Glomerular endothelial cell (primary cell): ENCODE measurements around the gene TEX13D. TPM values are rescaled to one million over a fixed set of nuclear protein-coding genes. Genes with fewer than 3 reads are reported as not detected.
"Not testable (repeated sequence)": the region's sequence is repeated elsewhere in the genome, so short reads cannot be mapped to it uniquely, and the experiment has no call there.

ENCODE experiments used
- DNase-seq: peaks from one replicate; pipeline ENCODE4 v3.0.0-alpha.2; 2011; ENCODE audit warnings: low read depth, low spot score; ENCODE audit errors: extremely low read depth
- total RNA-seq: library from RNA; depleted of rRNA; stranded (reverse); fragments of >200 nt; gene quantifications from 2 replicates; pipeline ENCODE4 v1.2.3, GENCODE V29; 2015

The TEX13D gene
- not detected in 2 replicates for total RNA-seq

- no peak for DNase-seq
Measured at GRCh38 chrX:124332481-124333424, at the start of gene TEX13D. TEX13D (plus strand) TSS chrX:124332660; CDS start chrX:124332918, 258 bp downstream.

- DNase-seq, result no peak
Measured at GRCh38 chrX:124289443-124289842, 43.0 kb upstream of the TEX13D start.

GRCh38 chrX:124293810-124294209, 38.6 kb upstream of the TEX13D start:
- no peak for DNase-seq

- not testable (repeated sequence) for DNase-seq
Measured at GRCh38 chrX:124299323-124299722, 33.1 kb upstream of the TEX13D start.

GRCh38 chrX:124300405-124300804, 32.1 kb upstream of the TEX13D start:
- DNase-seq, result no peak

GRCh38 chrX:124307253-124307907, 25.1 kb upstream of the TEX13D start:
- DNase-seq, result no peak

- DNase-seq, result no peak
Measured at GRCh38 chrX:124325732-124326131, 6.7 kb upstream of the TEX13D start.

- DNase-seq, result no peak
Measured at GRCh38 chrX:124328765-124329164, 3.7 kb upstream of the TEX13D start.

- DNase-seq, result no peak
Measured at GRCh38 chrX:124333862-124334261, 1.4 kb downstream of the TEX13D start.

GRCh38 chrX:124334555-124334954, 2.1 kb downstream of the TEX13D start:
- not testable (repeated sequence) for DNase-seq

GRCh38 chrX:124335598-124335997, 3.1 kb downstream of the TEX13D start:
- no peak for DNase-seq

GRCh38 chrX:124337916-124338315, 5.5 kb downstream of the TEX13D start:
- DNase-seq, result no peak

- no peak for DNase-seq
Measured at GRCh38 chrX:124338733-124339514, 6.5 kb downstream of the TEX13D start.

GRCh38 chrX:124341396-124342132, 9.1 kb downstream of the TEX13D start:
- DNase-seq, result no peak

GRCh38 chrX:124342174-124342867, 9.9 kb downstream of the TEX13D start:
- no peak for DNase-seq

- no peak for DNase-seq
Measured at GRCh38 chrX:124343016-124343415, 10.6 kb downstream of the TEX13D start.

GRCh38 chrX:124344246-124344645, 11.8 kb downstream of the TEX13D start:
- DNase-seq, result no peak

GRCh38 chrX:124346117-124346876, 13.8 kb downstream of the TEX13D start, which contains the start of gene SH2D1A:
SH2D1A (plus strand) TSS chrX:124346563; CDS start chrX:124346643, 80 bp downstream.
- DNase-seq, result no peak

GRCh38 chrX:124346877-124347241, 14.4 kb downstream of the TEX13D start:
- DNase-seq, result no peak
